ENCODE data around the gene ZNF521. TPM values are rescaled to one million over a fixed set of nuclear protein-coding genes. Genes with fewer than 3 reads are reported as not detected.

The ZNF521 gene
- total and polyA plus RNA-seq, 8 donors: 16.6 to 60.6 (median 47.3) TPM

- TF ChIP-seq CTCF (IDR thresholded peaks at IDR 0.05): no peak
- no peak overlapping the region for H3K27ac ChIP-seq
- ATAC-seq: peak; percentile 33
- H3K27me3 ChIP-seq: no peaks in the 10 kb centered on the region
- intact Hi-C loops (cut with DNase I): no loop called here
- H3K4me1 ChIP-seq: no peaks in the 10 kb centered on the region
- no peaks in the 10 kb centered on the region for H3K9me3 ChIP-seq
- peak in 1 of 4 donors; percentile 49 for DNase-seq
- no peak overlapping the region for H3K4me3 ChIP-seq
- no peaks in the 10 kb centered on the region for H3K36me3 ChIP-seq
Observed at GRCh38 chr18:25144820-25145219, 207.1 kb downstream of the ZNF521 start.

GRCh38 chr18:25141886-25142285 lies 210.1 kb downstream of the ZNF521 start:
- Histone ChIP-seq H3K36me3 (no peaks in the 10 kb centered on the region), H3K27me3 (no peaks in the 10 kb centered on the region), H3K4me3 (no peak overlapping the region), H3K9me3 (no peaks in the 10 kb centered on the region), H3K27ac (no peak overlapping the region), H3K4me1 (no peaks in the 10 kb centered on the region)
- intact Hi-C loops (cut with DNase I): no loop called here
- no peak for ATAC-seq
- DNase-seq: peak in 2 of 4 donors; percentile 73 to 81
- no peak for TF ChIP-seq CTCF (IDR thresholded peaks at IDR 0.05)

- H3K4me3 ChIP-seq: no peak overlapping the region
- no peaks in the 10 kb centered on the region for H3K9me3 ChIP-seq
- H3K4me1 ChIP-seq: no peaks in the 10 kb centered on the region
- intact Hi-C loops (cut with DNase I): no loop called here
- DNase-seq: no peak
- H3K27me3 ChIP-seq: no peaks in the 10 kb centered on the region
- TF ChIP-seq CTCF (IDR thresholded peaks at IDR 0.05): no peak
- H3K36me3 ChIP-seq: no peaks in the 10 kb centered on the region
- H3K27ac ChIP-seq: no peak overlapping the region
- no peak for ATAC-seq
Observed at GRCh38 chr18:25141399-25141798, 210.6 kb downstream of the ZNF521 start.

- H3K4me3 ChIP-seq: no peak overlapping the region
- TF ChIP-seq CTCF (IDR thresholded peaks at IDR 0.05): no peak
- H3K27me3 ChIP-seq: no peaks in the 10 kb centered on the region
Observed at GRCh38 chr18:25140962-25141308, 211.0 kb downstream of the ZNF521 start.

GRCh38 chr18:25140124-25140961 lies 211.6 kb downstream of the ZNF521 start:
- ATAC-seq (no peak), DNase-seq (no peak)
- Histone ChIP-seq H3K4me3 (no peak overlapping the region), H3K9me3 (no peaks in the 10 kb centered on the region), H3K27me3 (no peaks in the 10 kb centered on the region), H3K4me1 (no peaks in the 10 kb centered on the region), H3K27ac (no peak overlapping the region), H3K36me3 (no peaks in the 10 kb centered on the region)
- intact Hi-C loops (cut with DNase I): no loop called here
- no peak for TF ChIP-seq CTCF (IDR thresholded peaks at IDR 0.05)

More at GRCh38 chr18:25140962-25141308, 211.0 kb downstream of the ZNF521 start:
- Histone ChIP-seq H3K36me3 (no peaks in the 10 kb centered on the region), H3K27ac (no peak overlapping the region), H3K4me1 (no peaks in the 10 kb centered on the region), H3K9me3 (no peaks in the 10 kb centered on the region)
- no peak for ATAC-seq
- DNase-seq: no peak
- intact Hi-C loops (cut with DNase I): no loop called here

Measured in left lung (tissue), 10 donors.